NT2/D1 (cell line): ENCODE results near the gene DIDO1.

Experiments
- YY1 ChIP-seq: IDR thresholded peaks from 2 replicates; pipeline ENCODE4 v1.6.1; 2011; ENCODE audit not compliant: insufficient read length, insufficient read depth
- ZNF274 ChIP-seq: IDR thresholded peaks from 2 replicates; pipeline ENCODE4 v1.6.1; 2011; ENCODE audit warnings: mild to moderate bottlenecking, low read depth, low read length

DNA sequence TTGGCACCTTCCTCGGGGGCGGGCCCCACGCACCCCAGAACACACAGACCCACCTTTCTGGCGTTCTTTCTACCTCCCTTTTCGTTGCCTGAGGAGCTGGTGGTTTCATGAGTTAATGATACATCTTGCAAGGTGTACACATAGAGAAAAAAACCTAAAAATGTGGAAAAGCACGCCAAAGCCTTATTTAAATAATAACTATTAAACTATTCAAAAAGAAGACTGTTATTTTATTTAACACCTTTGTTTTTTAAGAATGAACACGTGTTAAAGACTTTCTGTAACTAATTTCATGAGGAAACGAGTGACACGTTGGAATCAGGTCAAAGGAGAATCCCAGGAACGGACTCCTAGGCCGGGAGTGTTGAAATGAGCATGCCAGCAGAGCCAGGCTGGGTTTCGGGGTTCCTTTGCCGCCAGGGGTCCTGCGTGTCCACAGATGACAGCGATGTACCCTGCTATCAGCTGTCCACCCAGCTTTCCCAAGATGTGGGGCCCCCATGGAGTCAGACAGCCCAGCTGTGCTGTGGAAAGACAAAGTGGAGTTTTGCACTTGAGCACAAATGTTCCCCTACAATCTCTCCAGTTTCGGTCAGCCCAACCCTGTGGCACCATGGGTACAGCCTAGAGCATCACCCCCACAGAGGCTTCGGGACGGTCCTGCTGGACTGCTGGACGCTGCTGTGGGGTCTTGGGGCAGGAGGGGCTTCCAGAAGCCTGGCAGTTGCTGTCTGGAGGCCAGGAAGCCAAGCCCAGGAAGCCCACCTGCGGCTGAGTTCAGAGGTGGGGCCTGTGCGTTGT lies 42.3 kb upstream of the DIDO1 start:
- TF ChIP-seq YY1 (no peak), ZNF274 (no peak)
